GM23338 (cell line): ENCODE measurements around the gene STARD3. TPM values are rescaled to one million over a fixed set of nuclear protein-coding genes. Genes with fewer than 3 reads are reported as not detected.

ENCODE experiments used
- ATAC-seq: fragments of 200-7000 bp; cut with Tn5 transposase; 3 replicates; pipeline ENCODE4 v1.9.1; 2020
- DNase-seq: peaks from one replicate; pipeline ENCODE4 v3.0.0-alpha.2; 2015; ENCODE audit warnings: low spot score
- H2AFZ ChIP-seq: fragments of 200-600 bp; sonication (generic); 2 replicates; pipeline ENCODE4 v1.8.0; 2016; ENCODE audit warnings: antibody characterized with exemption, mild to moderate bottlenecking, moderate library complexity
- H3F3A ChIP-seq: fragments of 200-600 bp; sonication (generic); replicated peaks from 2 replicates; pipeline ENCODE4 v1.8.0; 2017; ENCODE audit warnings: antibody characterized with exemption, mixed run types, low read depth
- H3K27ac ChIP-seq: fragments of 200-600 bp; sonication (generic); 2 replicates; pipeline ENCODE4 v1.6.1; 2016; ENCODE audit warnings: low read depth
- H3K27me3 ChIP-seq: fragments of 200-600 bp; sonication (generic); 2 replicates; pipeline ENCODE4 v1.8.0; 2016; ENCODE audit warnings: mild to moderate bottlenecking, mixed run types, moderate library complexity; ENCODE audit not compliant: insufficient read depth
- H3K36me3 ChIP-seq: fragments of 200-600 bp; sonication (generic); 2 replicates; pipeline ENCODE4 v1.8.0; 2016; ENCODE audit warnings: mild to moderate bottlenecking; ENCODE audit not compliant: insufficient read depth
- H3K4me1 ChIP-seq: fragments of 200-600 bp; sonication (generic); 2 replicates; pipeline ENCODE4 v1.8.0; 2016; ENCODE audit warnings: mild to moderate bottlenecking, moderate library complexity; ENCODE audit not compliant: insufficient read depth
- H3K4me2 ChIP-seq: fragments of 200-600 bp; sonication (generic); 2 replicates; pipeline ENCODE4 v1.7.1; 2017; ENCODE audit warnings: mixed run types
- H3K4me3 ChIP-seq: fragments of 200-600 bp; sonication (generic); 2 replicates; pipeline ENCODE4 v1.6.1; 2016; ENCODE audit warnings: mixed run types
- H3K79me2 ChIP-seq: fragments of 200-600 bp; sonication (generic); replicated peaks from 2 replicates; pipeline ENCODE4 v1.8.0; 2017; ENCODE audit warnings: mild to moderate bottlenecking; ENCODE audit not compliant: insufficient read depth
- H3K9me2 ChIP-seq: fragments of 200-600 bp; sonication (generic); 2 replicates; pipeline ENCODE4 v1.8.0; 2017; ENCODE audit not compliant: insufficient read depth
- H4K20me1 ChIP-seq: fragments of 200-600 bp; sonication (generic); replicated peaks from 2 replicates; pipeline ENCODE4 v1.8.0; 2017; ENCODE audit warnings: mild to moderate bottlenecking; ENCODE audit not compliant: insufficient read depth
- H3K27ac Mint-ChIP-seq: 2 replicates; pipeline ENCODE4 v1.8.0; 2020; ENCODE audit warnings: inconsistent platforms, mild to moderate bottlenecking, moderate library complexity, mixed read lengths
- H3K27me3 Mint-ChIP-seq: 3 replicates; pipeline ENCODE4 v1.8.0; 2022; ENCODE audit warnings: low read depth, mild to moderate bottlenecking, moderate library complexity, mixed read lengths, inconsistent platforms; ENCODE audit not compliant: insufficient read depth, poor library complexity
- H3K36me3 Mint-ChIP-seq: 3 replicates; pipeline ENCODE4 v1.8.0; 2021; ENCODE audit warnings: low read depth, mild to moderate bottlenecking, inconsistent platforms, moderate library complexity, mixed read lengths
- H3K4me1 Mint-ChIP-seq: 3 replicates; pipeline ENCODE4 v1.8.0; 2020; ENCODE audit warnings: mild to moderate bottlenecking, inconsistent platforms, mixed read lengths
- H3K4me3 Mint-ChIP-seq: 3 replicates; pipeline ENCODE4 v1.8.0; 2021; ENCODE audit warnings: moderate library complexity, mild to moderate bottlenecking, inconsistent platforms, mixed read lengths
- H3K9me3 Mint-ChIP-seq: 3 replicates; pipeline ENCODE4 v1.8.0; 2020; ENCODE audit warnings: moderate library complexity, mild to moderate bottlenecking, inconsistent platforms, mixed read lengths
- CREB1 ChIP-seq: fragments of 250-450 bp; sonication (Bioruptor Pico); IDR thresholded peaks from 2 replicates; pipeline ENCODE4 v1.5.0; 2020; ENCODE audit warnings: low read depth, mild to moderate bottlenecking, moderate library complexity
- EZH2 ChIP-seq: fragments of 200-600 bp; sonication (generic); IDR thresholded peaks from one replicate; pipeline ENCODE4 v1.8.0; 2017; ENCODE audit warnings: antibody characterized with exemption, mild to moderate bottlenecking, low read depth; ENCODE audit not compliant: unreplicated experiment
- EZH2phosphoT487 ChIP-seq: fragments of 200-600 bp; sonication (generic); IDR thresholded peaks from one replicate; pipeline ENCODE4 v1.8.1; 2018; ENCODE audit warnings: antibody characterized with exemption; ENCODE audit not compliant: unreplicated experiment
- NANOG ChIP-seq: IDR thresholded peaks from 2 replicates; pipeline ENCODE4 v1.6.1; 2016; ENCODE audit warnings: antibody characterized with exemption, borderline replicate concordance
- POLR2AphosphoS5 ChIP-seq: IDR thresholded peaks from 2 replicates; pipeline ENCODE4 v1.6.1; 2016; ENCODE audit warnings: antibody characterized with exemption, low read depth
- REST ChIP-seq: IDR thresholded peaks from one replicate; pipeline ENCODE4 v1.6.1; 2018; ENCODE audit warnings: antibody characterized with exemption; ENCODE audit not compliant: unreplicated experiment
- STAT1 ChIP-seq: IDR thresholded peaks from one replicate; pipeline ENCODE4 v1.6.1; 2016; ENCODE audit warnings: antibody characterized with exemption; ENCODE audit not compliant: unreplicated experiment
- polyA plus RNA-seq: library from polyadenylated mRNA; unstranded; fragments of >200 nt; fragmentation: Nextera tagmentation; extraction: Ambion mirVana; gene quantifications from 2 replicates; pipeline ENCODE4 v1.2.1, GENCODE V29; 2016
- total RNA-seq: library from RNA; depleted of rRNA; stranded (reverse); fragments of >200 nt; shearing (Covaris generic); gene quantifications from 2 replicates; pipeline ENCODE4 v1.2.3, GENCODE V29; 2014
- TF ChIP-seq, protein P1 (sequence below), 2 experiments: fragments of 200-600 bp in 1 of 2; sonication (generic) in 1 of 2; conservative IDR thresholded peaks; 2 replicates each; pipeline versions ENCODE4 v1.5.1 to v1.6.1; 2016 to 2017; ENCODE audit warnings: antibody characterized with exemption in 2 of 2, low read depth in 2 of 2, mild to moderate bottlenecking in 2 of 2, moderate library complexity in 1 of 2
- TF ChIP-seq, protein P2 (sequence below): fragments of 250-450 bp; sonication (Bioruptor Pico); IDR thresholded peaks from 2 replicates; pipeline ENCODE4 v1.5.0; 2020; ENCODE audit warnings: mild to moderate bottlenecking, moderate library complexity

STARD3 gene
- total and polyA plus RNA-seq, 2 experiments from 2014 or later: 26.4 to 53.3 TPM

DNA sequence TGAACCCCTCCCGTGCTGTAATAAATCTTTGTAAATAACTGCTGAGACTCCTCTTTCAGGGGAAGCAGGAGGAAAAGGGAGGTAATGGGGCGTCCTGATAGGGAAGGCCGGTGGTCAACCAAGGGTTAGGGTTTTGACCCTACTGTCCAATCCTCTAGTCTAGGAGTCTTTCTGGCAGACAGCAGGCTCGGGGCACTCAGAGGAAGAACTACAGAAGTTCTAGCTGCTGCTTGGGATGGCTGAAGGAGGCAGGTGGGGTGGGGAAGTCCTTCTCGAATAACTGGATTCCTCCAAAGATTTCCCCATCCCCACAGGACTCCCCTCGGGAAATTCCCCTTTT lies 387 bp upstream of the STARD3 start:
- Histone ChIP-seq H3K36me3 (no peaks in the 10 kb centered on the region), H3F3A (peaks cover 25% of the 10 kb centered on the region; the same call in 1 of the 2 replicates), H3K9me2 (no peaks in the 10 kb centered on the region), H2AFZ (peak overlapping the region; percentile 94), H3K27me3 (no peaks in the 10 kb centered on the region), H3K27ac (peak overlapping the region; percentile 74; the same call in 1 of the 2 replicates), H3K79me2 (peaks cover 37% of the 10 kb centered on the region), H3K4me2 (peak overlapping the region; percentile 96), H3K4me3 (peak overlapping the region; percentile 94), H3K4me1 (peaks cover 61% of the 10 kb centered on the region), H4K20me1 (peaks cover 18% of the 10 kb centered on the region)
- Mint-ChIP-seq H3K36me3 (no peaks in the 10 kb centered on the region; the same call in 2 of the 3 replicates), H3K9me3 (no peaks in the 10 kb centered on the region), H3K4me1 (peaks cover 75% of the 10 kb centered on the region), H3K27me3 (peaks cover 22% of the 10 kb centered on the region), H3K27ac (peak overlapping the region; percentile 51; the same call in 1 of the 2 replicates), H3K4me3 (peak overlapping the region; percentile 82)
- TF ChIP-seq, protein P1, sequence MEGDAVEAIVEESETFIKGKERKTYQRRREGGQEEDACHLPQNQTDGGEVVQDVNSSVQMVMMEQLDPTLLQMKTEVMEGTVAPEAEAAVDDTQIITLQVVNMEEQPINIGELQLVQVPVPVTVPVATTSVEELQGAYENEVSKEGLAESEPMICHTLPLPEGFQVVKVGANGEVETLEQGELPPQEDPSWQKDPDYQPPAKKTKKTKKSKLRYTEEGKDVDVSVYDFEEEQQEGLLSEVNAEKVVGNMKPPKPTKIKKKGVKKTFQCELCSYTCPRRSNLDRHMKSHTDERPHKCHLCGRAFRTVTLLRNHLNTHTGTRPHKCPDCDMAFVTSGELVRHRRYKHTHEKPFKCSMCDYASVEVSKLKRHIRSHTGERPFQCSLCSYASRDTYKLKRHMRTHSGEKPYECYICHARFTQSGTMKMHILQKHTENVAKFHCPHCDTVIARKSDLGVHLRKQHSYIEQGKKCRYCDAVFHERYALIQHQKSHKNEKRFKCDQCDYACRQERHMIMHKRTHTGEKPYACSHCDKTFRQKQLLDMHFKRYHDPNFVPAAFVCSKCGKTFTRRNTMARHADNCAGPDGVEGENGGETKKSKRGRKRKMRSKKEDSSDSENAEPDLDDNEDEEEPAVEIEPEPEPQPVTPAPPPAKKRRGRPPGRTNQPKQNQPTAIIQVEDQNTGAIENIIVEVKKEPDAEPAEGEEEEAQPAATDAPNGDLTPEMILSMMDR (conservative IDR thresholded peaks at IDR 0.05; ENCODE audit: low read depth in 2 of 2): no peak
- TF ChIP-seq EZH2phosphoT487: no peak
- TF ChIP-seq REST: no peak
- no peak for TF ChIP-seq EZH2
- TF ChIP-seq NANOG: no peak
- no peak for TF ChIP-seq CREB1 (CRISPR knock-in tag)
- no peak for TF ChIP-seq STAT1
- no peak for TF ChIP-seq POLR2AphosphoS5
- ATAC-seq: no peak
- DNase-seq: no peak

DNA sequence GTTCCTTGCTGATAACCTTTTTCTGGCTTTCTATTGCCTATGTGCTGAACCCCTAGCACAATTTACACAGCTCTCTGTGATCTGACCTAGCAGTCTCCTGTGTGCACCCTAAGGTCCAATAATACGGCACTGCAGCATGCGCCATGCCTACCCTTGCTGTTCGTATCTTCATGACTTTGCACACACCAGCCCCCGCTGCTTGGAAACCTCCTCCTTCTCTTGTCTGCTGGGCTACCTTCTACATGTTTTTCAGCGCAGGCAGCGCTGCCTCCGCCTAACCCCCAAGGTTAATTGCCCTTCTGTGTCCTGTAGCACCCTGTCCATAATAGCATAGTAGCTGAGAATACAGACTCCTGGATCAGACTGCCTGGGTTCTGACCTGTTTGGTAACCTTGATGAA lies 1.4 kb downstream of the STARD3 start:
- DNase-seq (no peak), ATAC-seq (no peak)
- H3K36me3 Mint-ChIP-seq: no peaks in the 10 kb centered on the region; the same call in 2 of the 3 replicates
- Histone ChIP-seq H3F3A (peaks cover 25% of the 10 kb centered on the region; the same call in 1 of the 2 replicates), H3K9me2 (no peaks in the 10 kb centered on the region), H3K4me1 (peaks cover 52% of the 10 kb centered on the region), H3K27ac (no peak overlapping the region), H2AFZ (no peak overlapping the region), H4K20me1 (peaks cover 18% of the 10 kb centered on the region), H3K79me2 (peaks cover 53% of the 10 kb centered on the region), H3K4me3 (peak overlapping the region; percentile 94), H3K36me3 (no peaks in the 10 kb centered on the region), H3K4me2 (peak overlapping the region; percentile 96), H3K27me3 (no peaks in the 10 kb centered on the region)
- no peak overlapping the region for H3K27ac Mint-ChIP-seq
- peaks cover 71% of the 10 kb centered on the region for H3K4me1 Mint-ChIP-seq
- no peaks in the 10 kb centered on the region for H3K9me3 Mint-ChIP-seq
- peaks cover 19% of the 10 kb centered on the region for H3K27me3 Mint-ChIP-seq
- H3K4me3 Mint-ChIP-seq: peak overlapping the region; percentile 82
- TF ChIP-seq STAT1 (no peak), EZH2 (no peak)
- TF ChIP-seq, protein P2, sequence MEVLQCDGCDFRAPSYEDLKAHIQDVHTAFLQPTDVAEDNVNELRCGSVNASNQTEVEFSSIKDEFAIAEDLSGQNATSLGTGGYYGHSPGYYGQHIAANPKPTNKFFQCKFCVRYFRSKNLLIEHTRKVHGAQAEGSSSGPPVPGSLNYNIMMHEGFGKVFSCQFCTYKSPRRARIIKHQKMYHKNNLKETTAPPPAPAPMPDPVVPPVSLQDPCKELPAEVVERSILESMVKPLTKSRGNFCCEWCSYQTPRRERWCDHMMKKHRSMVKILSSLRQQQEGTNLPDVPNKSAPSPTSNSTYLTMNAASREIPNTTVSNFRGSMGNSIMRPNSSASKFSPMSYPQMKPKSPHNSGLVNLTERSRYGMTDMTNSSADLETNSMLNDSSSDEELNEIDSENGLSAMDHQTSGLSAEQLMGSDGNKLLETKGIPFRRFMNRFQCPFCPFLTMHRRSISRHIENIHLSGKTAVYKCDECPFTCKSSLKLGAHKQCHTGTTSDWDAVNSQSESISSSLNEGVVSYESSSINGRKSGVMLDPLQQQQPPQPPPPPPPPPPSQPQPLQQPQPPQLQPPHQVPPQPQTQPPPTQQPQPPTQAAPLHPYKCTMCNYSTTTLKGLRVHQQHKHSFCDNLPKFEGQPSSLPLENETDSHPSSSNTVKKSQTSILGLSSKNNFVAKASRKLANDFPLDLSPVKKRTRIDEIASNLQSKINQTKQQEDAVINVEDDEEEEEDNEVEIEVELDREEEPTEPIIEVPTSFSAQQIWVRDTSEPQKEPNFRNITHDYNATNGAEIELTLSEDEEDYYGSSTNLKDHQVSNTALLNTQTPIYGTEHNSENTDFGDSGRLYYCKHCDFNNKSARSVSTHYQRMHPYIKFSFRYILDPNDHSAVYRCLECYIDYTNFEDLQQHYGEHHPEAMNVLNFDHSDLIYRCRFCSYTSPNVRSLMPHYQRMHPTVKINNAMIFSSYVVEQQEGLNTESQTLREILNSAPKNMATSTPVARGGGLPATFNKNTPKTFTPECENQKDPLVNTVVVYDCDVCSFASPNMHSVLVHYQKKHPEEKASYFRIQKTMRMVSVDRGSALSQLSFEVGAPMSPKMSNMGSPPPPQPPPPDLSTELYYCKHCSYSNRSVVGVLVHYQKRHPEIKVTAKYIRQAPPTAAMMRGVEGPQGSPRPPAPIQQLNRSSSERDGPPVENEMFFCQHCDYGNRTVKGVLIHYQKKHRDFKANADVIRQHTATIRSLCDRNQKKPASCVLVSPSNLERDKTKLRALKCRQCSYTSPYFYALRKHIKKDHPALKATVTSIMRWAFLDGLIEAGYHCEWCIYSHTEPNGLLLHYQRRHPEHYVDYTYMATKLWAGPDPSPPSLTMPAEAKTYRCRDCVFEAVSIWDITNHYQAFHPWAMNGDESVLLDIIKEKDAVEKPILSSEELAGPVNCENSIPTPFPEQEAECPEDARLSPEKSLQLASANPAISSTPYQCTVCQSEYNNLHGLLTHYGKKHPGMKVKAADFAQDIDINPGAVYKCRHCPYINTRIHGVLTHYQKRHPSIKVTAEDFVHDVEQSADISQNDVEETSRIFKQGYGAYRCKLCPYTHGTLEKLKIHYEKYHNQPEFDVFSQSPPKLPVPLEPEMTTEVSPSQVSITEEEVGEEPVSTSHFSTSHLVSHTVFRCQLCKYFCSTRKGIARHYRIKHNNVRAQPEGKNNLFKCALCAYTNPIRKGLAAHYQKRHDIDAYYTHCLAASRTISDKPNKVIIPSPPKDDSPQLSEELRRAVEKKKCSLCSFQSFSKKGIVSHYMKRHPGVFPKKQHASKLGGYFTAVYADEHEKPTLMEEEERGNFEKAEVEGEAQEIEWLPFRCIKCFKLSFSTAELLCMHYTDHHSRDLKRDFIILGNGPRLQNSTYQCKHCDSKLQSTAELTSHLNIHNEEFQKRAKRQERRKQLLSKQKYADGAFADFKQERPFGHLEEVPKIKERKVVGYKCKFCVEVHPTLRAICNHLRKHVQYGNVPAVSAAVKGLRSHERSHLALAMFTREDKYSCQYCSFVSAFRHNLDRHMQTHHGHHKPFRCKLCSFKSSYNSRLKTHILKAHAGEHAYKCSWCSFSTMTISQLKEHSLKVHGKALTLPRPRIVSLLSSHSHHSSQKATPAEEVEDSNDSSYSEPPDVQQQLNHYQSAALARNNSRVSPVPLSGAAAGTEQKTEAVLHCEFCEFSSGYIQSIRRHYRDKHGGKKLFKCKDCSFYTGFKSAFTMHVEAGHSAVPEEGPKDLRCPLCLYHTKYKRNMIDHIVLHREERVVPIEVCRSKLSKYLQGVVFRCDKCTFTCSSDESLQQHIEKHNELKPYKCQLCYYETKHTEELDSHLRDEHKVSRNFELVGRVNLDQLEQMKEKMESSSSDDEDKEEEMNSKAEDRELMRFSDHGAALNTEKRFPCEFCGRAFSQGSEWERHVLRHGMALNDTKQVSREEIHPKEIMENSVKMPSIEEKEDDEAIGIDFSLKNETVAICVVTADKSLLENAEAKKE: no peak
